Measurements from ENCODE around the gene NOTCH1.
"Not testable (repeated sequence)": the region's sequence is repeated elsewhere in the genome, so short reads cannot be mapped to it uniquely, and the experiment has no call there.

NOTCH1 gene

DNA sequence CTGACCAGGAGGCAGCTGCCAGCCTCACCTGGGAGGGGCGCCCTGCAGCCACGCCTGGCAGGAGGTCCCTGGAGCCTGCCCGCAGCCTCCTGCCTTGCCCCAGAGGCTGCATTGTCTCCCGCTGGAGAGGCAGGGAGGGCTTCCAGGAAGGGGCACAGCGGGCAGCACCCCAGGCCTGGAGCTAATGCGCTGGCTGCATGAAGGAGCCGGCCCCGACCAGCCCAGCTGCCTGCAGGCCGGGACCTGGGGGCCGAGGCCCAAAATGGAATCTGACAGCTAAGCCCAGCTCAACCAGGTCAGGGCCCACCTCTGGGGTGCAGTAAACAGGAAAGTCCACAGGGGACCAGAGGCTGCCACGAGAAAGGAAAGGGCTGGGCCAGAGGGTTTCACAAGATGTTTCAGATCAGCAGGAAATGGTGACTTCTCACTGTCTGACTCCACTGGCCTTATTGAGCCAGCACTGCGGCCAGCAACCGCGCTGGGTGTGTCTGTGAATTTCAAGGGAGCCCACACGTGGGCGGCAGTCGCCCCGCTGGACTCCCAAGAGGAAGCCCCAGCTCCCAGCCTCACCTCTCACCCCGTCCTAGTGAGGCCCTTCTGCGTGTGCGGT lies 18.6 kb upstream of the NOTCH1 start:
- DNase-seq: no peak

DNA sequence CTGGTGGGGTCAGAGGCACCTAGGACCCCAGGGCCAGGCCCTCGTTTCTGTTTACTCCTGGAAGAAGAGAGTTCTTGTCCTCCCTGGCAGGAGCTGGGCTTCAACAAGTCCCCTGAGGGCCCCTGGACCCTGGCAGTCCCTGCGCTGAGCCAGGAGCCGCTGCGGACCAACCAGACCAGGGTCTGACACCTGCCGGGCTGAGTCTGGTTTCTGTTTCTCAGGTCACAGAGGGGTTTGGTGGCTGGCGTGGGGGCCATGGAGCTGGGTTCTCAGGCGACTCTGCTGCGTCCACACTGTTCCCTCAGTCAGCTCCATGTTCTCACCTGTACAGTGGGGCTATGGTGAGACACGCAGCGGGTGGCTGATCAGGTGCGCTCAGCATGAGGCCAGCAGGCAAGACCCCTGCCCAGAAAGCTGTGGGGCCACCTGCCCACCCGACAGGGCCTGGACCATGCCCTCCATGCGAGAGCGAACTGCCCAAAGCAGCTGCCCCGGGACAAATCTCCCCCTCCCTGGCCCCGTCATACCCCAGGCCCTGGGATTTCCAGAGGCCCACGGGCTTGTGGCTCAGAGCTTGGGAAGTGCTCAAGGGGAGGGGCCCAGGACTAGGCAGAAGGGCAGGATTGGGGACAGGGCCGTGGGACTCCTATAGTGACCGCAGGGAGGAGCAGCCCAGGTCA lies 17.9 kb upstream of the NOTCH1 start:
- DNase-seq: no peak

DNA sequence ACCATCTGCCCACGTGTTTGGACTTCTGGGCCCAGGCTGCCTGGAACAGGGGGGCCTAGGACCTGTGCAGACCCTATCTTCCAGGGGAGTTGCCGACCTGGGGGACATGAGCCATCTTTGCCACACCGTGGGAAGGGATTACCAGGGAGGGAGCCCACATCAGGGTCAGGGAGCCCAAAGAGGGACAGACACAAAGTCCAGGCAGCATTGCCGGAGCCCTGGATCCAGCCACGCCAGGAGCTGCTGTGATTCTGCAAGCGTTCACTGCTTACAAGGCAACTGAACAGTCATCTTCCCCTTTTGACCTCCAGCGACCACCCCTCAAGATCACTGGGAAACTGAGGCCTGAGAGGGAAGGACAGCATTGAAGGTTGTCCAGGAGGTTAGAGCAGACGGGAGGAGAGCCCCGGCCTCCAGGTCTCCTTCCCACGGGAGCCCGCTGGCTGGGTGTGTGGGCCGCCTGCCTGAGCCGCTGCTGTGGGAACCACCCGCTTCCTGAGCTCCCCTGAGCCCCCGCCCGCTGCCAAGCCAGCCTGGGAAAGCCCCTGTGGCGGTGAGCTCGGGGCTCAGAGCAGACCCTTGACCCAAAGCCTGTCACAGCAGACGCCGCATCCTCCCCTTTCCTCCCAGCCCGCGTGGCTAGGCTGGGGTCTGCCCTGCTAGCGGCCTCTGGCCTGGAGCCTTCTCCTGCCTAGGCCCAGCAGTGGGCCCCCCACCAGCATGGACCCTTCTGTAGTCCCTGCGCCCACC lies 17.1 kb upstream of the NOTCH1 start:
- no peak for DNase-seq

DNA sequence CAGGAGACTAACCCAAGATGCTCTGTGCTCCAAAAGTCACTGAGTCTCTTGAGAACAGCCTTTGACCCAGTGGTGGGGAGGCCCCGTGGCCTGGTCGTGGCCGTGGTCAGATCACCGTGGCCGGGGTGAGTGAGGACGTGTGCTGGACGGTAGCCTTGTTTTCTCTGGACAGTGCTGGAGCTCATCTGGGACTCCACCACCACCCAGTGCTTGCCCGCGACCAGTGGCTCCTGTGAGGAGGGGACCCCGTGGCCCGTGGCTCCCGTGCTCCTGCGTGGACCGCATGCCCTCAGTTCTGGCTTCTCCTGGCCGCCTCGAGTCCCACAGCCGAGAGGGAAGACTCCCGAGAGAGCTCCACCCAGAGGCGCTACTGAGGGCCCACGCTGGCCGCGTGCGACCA lies 15.9 kb upstream of the NOTCH1 start:
- no peak for DNase-seq

DNA sequence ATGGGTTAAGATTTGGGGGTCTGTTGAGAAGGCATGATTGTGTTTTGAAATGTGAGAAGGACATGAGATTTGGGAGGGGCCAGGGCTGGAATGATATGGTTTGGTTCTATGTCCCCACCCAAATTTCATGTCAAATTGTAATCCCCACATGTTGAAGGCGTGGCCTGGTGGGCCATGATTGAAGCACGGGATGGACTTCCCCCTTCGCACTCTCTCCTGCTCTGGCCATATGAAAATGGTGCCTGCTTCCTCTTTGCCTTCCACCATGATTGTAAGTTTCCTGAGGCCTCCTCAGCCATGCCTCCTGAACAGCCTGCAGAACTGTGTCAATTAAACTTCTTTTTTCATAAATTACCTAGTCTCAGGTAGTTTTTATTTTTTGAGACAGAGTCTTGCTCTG lies 14.7 kb upstream of the NOTCH1 start:
- DNase-seq: no peak

DNA sequence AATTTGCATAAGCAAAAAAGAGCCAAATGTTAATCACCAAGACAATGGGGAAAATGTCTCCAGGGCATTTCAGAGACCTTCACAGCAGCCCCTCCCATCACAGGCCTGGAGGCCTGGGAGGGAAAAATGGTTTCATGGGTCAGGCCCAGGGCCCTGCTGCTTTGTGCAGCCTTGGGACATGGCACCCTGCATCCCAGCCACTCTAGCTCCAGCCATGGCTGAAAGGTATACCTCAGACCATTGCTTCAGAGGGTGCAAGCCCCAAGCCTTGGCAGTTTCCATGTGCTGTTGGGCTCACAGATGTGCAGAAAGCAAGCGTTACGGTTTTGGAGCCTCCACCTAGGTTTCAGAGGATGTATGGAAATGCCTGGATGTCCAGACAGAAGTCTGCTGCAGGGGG lies 13.5 kb upstream of the NOTCH1 start:
- DNase-seq: not testable (repeated sequence)

DNA sequence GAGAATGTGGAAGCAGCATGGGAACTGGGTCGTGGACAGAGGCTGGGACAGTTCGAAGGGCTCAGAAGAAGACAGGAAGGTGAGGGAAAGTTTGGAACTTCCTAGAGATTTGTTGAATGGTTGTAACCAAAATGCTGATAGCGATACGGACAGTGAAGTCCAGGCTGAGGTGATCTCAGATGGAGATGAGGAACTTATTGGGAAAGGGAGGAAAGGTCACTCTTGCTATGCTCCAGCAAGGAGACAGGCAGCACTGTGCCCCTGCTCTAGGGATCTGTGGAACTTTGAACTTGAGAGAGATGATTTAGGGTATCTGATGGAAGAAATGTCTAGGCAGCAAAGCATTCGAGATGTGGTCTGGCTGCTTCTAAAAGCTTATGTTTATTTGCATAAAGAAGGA lies 13.0 kb upstream of the NOTCH1 start:
- not testable (repeated sequence) for DNase-seq

DNA sequence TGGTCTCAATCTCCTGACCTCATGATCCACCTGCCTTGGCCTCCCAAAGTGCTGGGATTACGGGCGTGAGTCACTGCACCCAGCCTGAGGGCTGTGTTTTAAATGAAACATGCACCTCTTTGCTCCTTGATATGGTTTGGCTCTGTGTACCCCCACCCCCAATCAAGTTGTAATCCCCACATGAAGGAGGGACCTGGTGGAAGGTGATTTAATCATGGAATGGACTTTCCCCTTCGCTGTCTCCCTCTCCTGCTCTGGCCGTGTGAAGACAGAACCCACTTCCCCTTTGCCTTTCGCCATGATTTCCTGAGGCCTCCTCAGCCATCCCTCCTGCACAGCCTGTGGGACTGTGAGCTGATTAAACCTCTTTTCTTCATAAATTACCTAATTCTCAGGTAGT lies 12.5 kb upstream of the NOTCH1 start:
- no peak for DNase-seq

DNA sequence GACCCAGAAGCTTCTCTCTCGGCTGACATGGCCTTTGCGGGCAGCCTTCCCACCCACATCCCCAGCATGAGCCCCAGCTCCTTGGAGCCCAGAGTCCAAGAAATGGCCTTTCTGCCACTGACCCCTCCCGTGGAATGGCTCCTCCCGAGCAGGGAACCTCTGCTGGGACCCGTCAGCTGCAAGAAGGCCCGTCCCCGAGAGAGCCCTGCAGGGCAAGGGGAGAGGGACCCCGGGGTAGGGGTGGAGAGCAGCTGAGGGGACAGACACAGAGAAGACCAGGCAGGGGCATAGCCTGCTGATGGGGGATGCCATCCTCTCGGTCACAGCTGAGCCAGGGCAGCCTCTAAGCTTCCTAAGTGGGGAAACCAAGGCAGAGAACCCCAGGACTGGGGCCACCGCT lies 11.2 kb upstream of the NOTCH1 start:
- DNase-seq: no peak

DNA sequence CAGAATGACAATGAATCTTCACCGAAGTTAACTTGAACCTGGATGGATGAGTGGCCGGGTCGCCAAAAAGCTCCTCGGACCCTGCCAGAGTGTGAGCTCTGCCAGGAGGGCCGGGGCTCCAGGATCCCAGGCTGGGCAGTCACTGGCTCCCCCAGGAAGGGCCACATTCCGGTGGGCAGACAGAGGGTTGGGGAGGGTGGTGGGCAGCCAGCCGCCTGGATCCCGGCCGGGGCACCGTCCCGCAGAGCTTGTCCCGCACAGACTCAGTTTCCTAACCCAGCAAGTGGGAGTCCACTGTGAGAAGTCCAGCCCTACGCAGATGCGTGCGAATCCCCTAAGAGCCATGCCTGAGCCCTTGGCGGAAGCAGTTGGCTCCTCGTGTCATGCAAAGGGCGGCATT lies 10.3 kb upstream of the NOTCH1 start:
- no peak for DNase-seq

DNA sequence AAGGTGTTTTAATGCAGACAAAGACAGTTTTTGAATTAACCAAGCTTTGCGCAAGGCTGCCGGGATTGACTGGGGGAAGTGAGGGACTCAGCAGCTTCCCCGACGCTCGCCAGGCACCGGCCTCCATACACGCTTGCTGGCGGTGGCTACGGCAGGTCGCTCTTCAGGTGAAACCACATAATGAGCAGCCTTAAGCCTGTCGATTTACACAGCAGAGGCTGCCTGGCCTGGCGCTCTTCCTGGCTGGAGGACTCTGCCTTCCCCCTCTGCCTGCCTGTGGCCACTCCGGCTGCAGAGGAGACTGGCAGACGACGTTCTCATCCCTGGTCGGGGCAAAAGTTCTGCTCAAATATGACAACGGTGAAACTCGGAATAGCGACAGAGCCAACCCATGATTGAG lies 9.0 kb upstream of the NOTCH1 start:
- no peak for DNase-seq

DNA sequence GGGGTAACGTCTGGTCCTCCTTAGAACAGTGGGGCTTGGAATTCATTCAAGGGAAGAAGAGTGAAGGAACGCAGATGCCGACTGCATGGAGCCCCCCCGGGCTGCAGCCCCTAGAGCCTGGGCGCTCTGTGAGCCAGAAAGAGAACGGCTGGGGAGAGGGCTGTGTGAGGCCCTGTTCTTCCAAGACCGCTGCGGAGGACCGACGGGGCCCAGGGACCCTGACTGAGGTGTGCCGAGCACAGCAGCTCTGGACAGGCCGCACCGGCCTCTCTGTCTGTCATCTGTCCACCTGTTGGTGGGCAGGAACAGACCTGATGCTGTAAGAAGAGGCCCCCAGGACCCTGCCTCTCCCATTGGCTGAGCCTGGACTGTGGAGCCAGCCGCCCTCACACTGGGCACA lies 7.7 kb upstream of the NOTCH1 start:
- no peak for DNase-seq

DNA sequence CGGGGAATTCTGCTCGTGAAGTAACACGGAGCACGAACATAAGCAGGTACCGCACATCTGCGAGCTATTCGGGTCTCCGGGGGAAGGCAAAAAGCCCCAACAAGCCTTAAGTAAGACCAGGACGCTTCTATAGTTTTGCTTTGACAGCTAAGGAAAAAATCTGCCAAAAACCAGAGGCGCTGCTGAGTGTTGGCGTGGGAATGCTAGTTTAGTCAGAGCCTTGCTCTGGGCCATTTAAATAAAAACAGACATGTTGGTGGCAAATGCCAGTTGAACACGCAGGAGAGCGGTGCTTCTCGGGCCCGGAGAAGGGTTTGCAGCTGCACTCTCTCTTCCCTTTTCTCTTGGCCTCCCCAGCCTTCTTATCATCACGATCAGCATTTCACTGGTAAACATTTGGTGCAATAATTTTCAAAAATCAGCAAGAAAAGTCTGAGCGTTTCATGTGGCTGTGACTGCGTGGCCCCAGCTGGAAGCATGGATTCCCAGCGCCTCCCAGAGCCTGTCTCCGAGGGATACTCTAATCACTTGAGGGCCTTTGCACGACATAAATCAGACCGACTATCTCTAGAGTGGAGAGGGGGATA lies 6.4 kb upstream of the NOTCH1 start:
- no peak for DNase-seq

DNA sequence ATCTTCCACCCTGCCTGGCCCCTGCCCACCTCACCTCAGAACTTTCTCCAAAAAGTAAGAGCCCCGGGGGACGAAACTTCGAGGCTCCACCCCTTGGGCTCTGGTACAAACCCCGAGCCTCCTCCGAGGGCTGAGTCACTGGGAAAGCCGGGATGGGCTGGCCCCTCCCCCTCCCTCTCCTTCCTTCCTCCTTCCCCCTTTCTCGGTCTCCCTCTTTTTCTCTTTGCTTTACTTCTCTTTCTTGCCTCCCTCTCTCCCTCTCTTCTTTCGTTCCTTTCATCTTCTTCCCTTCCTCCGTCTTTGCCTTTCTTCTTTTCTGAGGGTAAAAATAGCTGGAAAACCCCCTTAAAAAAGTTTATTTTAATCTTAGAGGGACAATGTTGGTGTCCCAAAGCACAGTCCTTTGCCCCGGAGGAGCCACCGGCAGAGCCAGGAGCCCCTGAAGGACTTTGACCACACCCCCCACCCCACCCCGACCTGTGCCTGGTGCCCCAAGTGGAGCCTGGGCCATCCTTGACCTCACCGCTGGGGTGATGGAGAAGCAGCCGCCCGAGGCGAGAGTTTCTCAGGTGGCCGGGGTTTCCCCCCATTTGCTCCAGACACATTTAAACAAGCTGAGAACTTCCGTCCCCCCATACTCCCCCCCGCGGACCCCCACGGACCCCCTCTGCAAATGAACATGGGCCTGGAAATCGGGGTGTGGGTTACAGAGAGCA lies 5.7 kb upstream of the NOTCH1 start:
- DNase-seq: no peak

DNA sequence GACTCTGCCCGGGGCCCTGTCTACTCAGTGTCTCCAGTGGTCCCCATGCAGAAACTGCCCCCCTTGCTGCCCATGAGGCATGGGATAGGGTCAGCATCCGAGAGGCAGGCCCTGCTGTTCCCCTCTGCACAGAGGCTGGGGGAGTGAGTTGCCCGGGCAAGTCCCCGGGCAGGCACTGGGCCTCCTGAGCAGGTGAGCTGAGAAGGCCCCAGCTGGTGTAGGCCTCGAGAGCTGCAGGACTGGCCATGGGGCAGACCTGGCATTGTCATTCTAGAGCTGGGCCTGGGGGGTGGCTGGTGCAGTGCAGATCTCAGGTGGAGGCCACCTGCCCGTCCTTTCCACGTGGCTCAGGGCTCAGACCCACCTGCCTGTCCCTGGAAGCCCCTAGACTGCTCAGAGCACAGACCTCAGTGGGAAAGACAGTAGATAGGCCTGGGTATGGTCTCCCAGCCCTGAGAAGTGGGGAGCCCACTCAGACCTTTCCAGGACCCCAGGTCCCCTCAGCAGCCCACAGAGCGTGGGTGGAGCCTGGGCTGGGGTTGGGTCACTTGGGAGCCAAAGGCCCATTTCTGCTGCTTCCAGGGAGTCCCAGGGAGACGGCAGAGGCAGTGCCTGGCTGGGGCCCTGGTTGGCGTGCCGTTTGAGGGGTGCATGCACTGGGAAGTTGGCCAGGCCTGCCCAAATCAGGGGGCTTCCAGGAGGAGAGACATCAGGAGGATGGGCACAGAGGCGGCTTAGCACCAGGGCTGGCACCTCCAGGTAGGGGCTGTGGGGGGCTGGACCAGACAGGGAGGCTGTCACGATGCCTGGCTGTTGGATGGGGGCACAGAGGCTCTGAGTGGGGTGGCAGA lies 4.8 kb upstream of the NOTCH1 start:
- DNase-seq: no peak

DNA sequence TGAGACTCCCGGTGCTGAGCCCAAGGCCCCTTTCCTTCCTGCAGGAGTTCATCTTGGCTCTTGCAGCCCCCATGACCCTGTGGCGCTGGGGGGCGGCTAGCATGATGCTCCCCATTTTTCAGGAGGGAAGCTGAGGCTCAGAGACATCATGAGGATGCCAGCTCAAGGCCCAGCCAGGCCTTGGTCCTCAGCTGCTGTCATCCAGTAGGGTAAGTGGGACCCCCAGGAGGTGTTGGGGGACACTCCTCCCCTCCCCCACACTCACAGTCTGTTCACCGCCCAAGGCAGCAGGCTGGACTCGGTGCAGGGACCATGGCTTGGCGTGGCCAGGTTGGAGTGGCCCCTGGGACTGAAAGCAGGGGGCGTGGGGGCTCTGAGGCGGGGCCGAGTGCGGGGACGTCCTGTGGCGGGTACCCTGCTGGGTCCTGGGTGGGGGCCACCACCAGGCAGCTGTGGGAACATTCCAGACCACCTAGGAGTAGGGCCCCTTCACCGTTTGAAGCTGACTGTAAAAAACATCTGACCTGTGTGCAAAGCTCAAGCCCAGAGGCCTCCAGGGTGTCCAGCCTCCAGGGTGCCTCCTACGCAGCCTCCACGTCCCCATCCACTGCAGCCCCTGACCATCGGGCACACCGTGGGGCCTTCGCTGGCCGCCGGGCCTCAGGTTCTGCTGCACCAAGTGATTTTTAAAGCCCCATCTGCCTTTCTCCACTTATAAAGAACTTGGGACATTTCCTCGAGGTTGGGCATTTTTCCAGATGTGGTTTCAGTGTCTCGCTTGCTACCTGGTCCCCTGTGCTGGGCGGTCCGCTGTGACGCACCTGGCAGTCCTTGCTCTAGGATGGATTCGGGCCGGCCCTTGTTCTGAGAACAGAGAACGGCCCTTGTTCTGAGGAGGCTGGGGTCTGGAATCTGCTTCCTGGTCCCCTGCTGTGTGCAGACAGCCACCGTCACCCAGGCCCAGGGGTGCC lies 3.4 kb upstream of the NOTCH1 start:
- DNase-seq: no peak

DNA sequence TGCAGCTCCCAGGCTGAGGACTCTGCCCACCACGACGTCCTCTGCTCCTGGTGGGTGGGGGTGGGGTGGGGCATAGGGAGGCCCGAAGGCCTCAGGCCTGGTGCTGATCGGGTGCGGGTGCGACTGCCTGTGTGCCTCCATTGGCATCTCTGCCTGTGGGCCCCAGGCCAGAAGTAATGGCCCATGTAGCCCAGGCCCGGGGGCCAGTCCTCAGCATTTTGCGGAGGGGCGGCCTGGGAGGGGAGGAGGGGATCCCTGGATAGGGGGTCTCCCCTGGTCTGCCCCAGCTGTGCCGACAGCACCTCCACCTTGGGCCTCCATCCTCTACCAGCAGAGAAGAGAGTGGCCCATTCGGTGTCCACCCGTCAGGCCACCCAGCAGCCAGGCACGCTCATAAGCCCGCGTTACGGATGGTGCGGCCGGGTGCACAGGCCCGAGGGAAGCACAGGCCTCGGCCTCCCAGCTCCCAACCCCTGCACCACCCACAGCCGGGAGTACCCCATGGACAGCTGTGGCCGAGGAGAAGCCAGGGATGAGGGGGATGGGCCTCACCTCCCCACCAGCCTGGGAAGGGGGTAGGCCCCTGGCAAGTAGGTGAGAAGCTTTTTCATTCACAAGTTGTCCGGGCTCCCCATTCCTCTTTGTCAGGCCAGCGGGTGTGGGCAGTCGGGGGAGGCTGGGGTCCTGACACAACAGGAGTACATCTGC lies 1.8 kb upstream of the NOTCH1 start:
- no peak for DNase-seq

DNA sequence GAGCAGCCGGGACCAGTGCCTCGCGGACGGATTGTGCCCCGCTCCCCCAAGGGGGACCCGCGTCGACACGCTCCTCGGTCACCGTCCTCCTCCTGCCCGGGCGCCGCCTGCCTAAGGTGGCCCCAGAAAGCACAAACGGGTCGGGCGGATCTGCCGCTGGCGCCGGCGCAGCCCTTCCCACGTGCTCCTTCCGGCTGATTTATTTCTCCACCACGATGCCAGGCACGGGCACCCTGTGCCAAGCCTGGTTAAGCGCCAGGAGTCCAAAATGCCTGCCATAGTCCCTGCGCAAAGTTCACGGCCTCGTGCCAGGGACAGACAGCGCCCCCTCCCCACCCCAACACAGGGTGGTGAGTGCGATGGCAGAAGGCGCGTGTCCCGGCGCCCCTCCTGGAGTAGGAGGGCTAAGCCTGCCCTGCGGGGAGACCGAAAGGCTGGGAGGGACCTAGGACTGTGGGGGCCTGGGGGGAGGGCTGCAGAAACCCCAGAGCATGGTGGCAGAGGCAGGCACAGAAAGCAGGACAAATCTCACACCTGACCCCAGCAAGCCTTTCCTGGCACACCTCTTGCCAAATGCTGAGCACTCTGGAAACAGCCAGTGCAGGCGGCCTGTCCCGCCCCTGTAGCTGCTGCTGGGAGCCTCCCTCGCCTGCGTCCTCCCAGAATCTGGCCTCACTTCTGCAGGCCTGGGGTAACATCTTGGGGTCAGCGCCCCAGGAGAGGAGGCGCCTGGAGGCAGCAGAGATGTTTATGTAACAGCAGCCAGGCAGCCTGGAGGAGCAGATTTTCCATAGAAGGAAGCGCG lies 1.1 kb upstream of the NOTCH1 start:
- DNase-seq: no peak

DNA sequence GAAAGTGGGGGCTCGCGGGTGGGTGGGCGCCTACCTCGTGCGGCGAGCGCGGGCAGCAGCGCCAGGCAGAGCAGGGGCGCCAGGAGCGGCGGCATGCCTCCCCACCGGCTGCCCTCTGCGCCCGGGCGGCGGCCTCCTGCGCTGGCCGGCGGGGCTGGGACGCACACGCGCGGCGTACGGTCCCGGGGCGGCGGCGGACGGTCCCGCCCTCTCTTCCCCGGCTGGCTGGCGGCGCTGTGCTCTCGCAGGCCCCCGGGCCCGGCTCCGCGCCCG lies 220 bp downstream of the NOTCH1 start:
- DNase-seq: no peak

Data from NCI-H1930 (cell line).